CD14-positive monocyte (primary cell): Measurements from ENCODE around the gene AMBRA1. TPM values are rescaled to one million over a fixed set of nuclear protein-coding genes. Genes with fewer than 3 reads are reported as not detected.

ENCODE experiments used
- DNase-seq, 3 donors: peaks; one replicate each; pipeline ENCODE4 v3.0.0-alpha.2; 2011 to 2022
- H2AFZ ChIP-seq: 2 replicates; pipeline ENCODE4 v1.6.0; 2012; ENCODE audit warnings: mild to moderate bottlenecking, low read depth, low read length, inconsistent platforms; ENCODE audit not compliant: insufficient read depth, poor library complexity, severe bottlenecking
- H3K27ac ChIP-seq, 2 donors: 1 replicate in 1 of 2; 2 replicates in 1 of 2; pipeline ENCODE4 v1.5.1; 2012 to 2013; ENCODE audit warnings: low read length in 2 of 2, control low read depth in 1 of 2, inconsistent platforms in 1 of 2, low read depth in 1 of 2, mild to moderate bottlenecking in 1 of 2
- H3K27me3 ChIP-seq, 2 donors: one replicate each; pipeline versions ENCODE4 v1.6.0 to v1.6.1; 2011 to 2013; ENCODE audit warnings: low read length in 2 of 2; ENCODE audit not compliant: control insufficient read depth in 2 of 2, insufficient read depth in 2 of 2
- H3K36me3 ChIP-seq, 2 donors: replicated peaks in 1 of 2; 1 replicate in 1 of 2; 2 replicates in 1 of 2; pipeline versions ENCODE4 v1.5.1 to v1.6.1; 2012 to 2013; ENCODE audit warnings: low read length in 2 of 2, control low read depth in 1 of 2, inconsistent platforms in 1 of 2, mild to moderate bottlenecking in 1 of 2; ENCODE audit not compliant: insufficient read depth in 2 of 2, control insufficient read depth in 1 of 2
- H3K4me1 ChIP-seq, 2 donors: 1 replicate in 1 of 2; 2 replicates in 1 of 2; pipeline versions ENCODE4 v1.5.1 to v1.6.1; 2012 to 2013; ENCODE audit warnings: low read length in 2 of 2, control low read depth in 1 of 2, inconsistent platforms in 1 of 2, mild to moderate bottlenecking in 1 of 2, moderate library complexity in 1 of 2; ENCODE audit not compliant: insufficient read depth in 2 of 2, control insufficient read depth in 1 of 2
- H3K4me2 ChIP-seq: replicated peaks from 2 replicates; pipeline ENCODE3; 2012; ENCODE audit warnings: low read length, moderate library complexity, mild to moderate bottlenecking; ENCODE audit not compliant: poor library complexity, severe bottlenecking; ENCODE audit errors: extremely low read depth
- H3K4me3 ChIP-seq, 3 experiments: fragments of 200-600 bp in 1 of 3; sonication (generic) in 1 of 3; replicated peaks in 1 of 3; 1 replicate in 2 of 3; 2 replicates in 1 of 3; pipeline ENCODE4 v1.5.1; 2011 to 2013; ENCODE audit warnings: low read length in 3 of 3, mild to moderate bottlenecking in 3 of 3, control low read depth in 2 of 3, low read depth in 2 of 3, inconsistent platforms in 1 of 3, moderate library complexity in 1 of 3
- H3K79me2 ChIP-seq: 2 replicates; pipeline ENCODE4 v1.6.0; 2012; ENCODE audit warnings: mild to moderate bottlenecking, control low read depth, inconsistent platforms, low read length, moderate library complexity; ENCODE audit not compliant: insufficient read depth
- H3K9ac ChIP-seq: 2 replicates; pipeline ENCODE4 v1.6.0; 2017; ENCODE audit warnings: low read length, mild to moderate bottlenecking; ENCODE audit not compliant: insufficient read depth, poor library complexity, severe bottlenecking
- H3K9me3 ChIP-seq, 2 donors: replicated peaks in 1 of 2; 1 replicate in 1 of 2; 2 replicates in 1 of 2; pipeline versions ENCODE4 v1.5.1 to v1.6.1; 2012 to 2013; ENCODE audit warnings: low read length in 2 of 2, control low read depth in 1 of 2; ENCODE audit not compliant: control insufficient read depth in 1 of 2, insufficient read depth in 1 of 2
- H4K20me1 ChIP-seq: 2 replicates; pipeline ENCODE4 v1.6.0; 2012; ENCODE audit warnings: mild to moderate bottlenecking, low read length, control low read depth, moderate library complexity; ENCODE audit not compliant: insufficient read depth
- H3K27ac Mint-ChIP-seq, 7 donors: one replicate each; pipeline ENCODE4 v1.8.0; 2020; ENCODE audit warnings: mild to moderate bottlenecking in 7 of 7, mixed read lengths in 7 of 7, moderate library complexity in 6 of 7, inconsistent platforms in 2 of 7
- H3K27me3 Mint-ChIP-seq, 3 donors: one replicate each; pipeline ENCODE4 v1.8.0; 2021 to 2022; ENCODE audit warnings: low read depth in 3 of 3, mild to moderate bottlenecking in 3 of 3, mixed read lengths in 3 of 3, moderate library complexity in 3 of 3, inconsistent platforms in 1 of 3
- H3K36me3 Mint-ChIP-seq, 2 donors: one replicate each; pipeline ENCODE4 v1.8.0; 2020; ENCODE audit warnings: mixed read lengths in 2 of 2, inconsistent platforms in 1 of 2, mild to moderate bottlenecking in 1 of 2
- H3K4me1 Mint-ChIP-seq: one replicate; pipeline ENCODE4 v1.8.0; 2020; ENCODE audit warnings: mild to moderate bottlenecking, mixed read lengths
- H3K4me3 Mint-ChIP-seq, 2 donors: one replicate each; pipeline ENCODE4 v1.8.0; 2020; ENCODE audit warnings: mild to moderate bottlenecking in 2 of 2, mixed read lengths in 2 of 2, moderate library complexity in 1 of 2
- H3K9me3 Mint-ChIP-seq, 7 donors: one replicate each; pipeline ENCODE4 v1.8.0; 2020 to 2022; ENCODE audit warnings: mixed read lengths in 7 of 7, mild to moderate bottlenecking in 6 of 7, moderate library complexity in 6 of 7, inconsistent platforms in 2 of 7
- WGBS: methylation state at CpG from one replicate; pipeline ENCODE4 v1.1.5; 2013; ENCODE audit warnings: missing lambda C conversion rate; ENCODE audit not compliant: insufficient coverage; 5-methylcytosine and 5-hydroxymethylcytosine counted together
- intact Hi-C, 2 donors: fragments of 100-400 bp; cut with micrococcal nuclease; formaldehyde crosslinking; loops; one replicate each; pipeline versions ENCODE4 v1.15.0 to v1.15.1; 2023
- polyA minus RNA-seq: library from RNA; depleted of rRNA, polyadenylated mRNA; stranded (reverse); fragments of >200 nt; gene quantifications from 2 replicates; pipeline ENCODE4 v1.2.3, GENCODE V29; 2012
- polyA plus RNA-seq, 3 donors: library from polyadenylated mRNA; depleted of rRNA in 1 of 3; unstranded in 2 of 3; stranded (reverse) in 1 of 3; fragments of 300-500 nt in 2 of 3; fragments of >200 nt in 1 of 3; fragmentation: Illumina TruSeq in 2 of 3; gene quantifications; 1 replicate in 2 of 3; 2 replicates in 1 of 3; pipeline ENCODE4 v1.2.3, GENCODE V29; 2012 to 2021
- total RNA-seq, 12 experiments: library from RNA in 1 of 12; stranded (reverse) in 1 of 12; fragments of 120-200 nt in 1 of 12; gene quantifications; one replicate each; pipeline ENCODE4 v1.2.4 and lab custom pipeline; 2013 to 2026; ENCODE audit warnings: mixed read lengths in 6 of 12, inconsistent platforms in 1 of 12
- TF ChIP-seq, protein P1 (sequence below): fragments of 200-600 bp; IDR thresholded peaks from one replicate; pipeline ENCODE4 v1.8.0; 2022; ENCODE audit warnings: antibody characterized with exemption, mild to moderate bottlenecking

The AMBRA1 gene
- 15.7 TPM for total RNA-seq (2013)
- polyA plus RNA-seq (1 to 10 TPM; 2.1 to 6.1 (median 3.8) TPM), polyA minus RNA-seq (14.5 and 16.0 TPM in 2 replicates), total RNA-seq (lab: John Stamatoyannopoulos, UW) (25.8 to 40.1 (median 29.1) reads per million in 11 experiments)

- WGBS, result under 1% methylated on average over 47 of the region's 54 CpGs
- H3K27me3 Mint-ChIP-seq, result peaks cover 0 to 3% (median 0%) of the 10 kb centered on the region in 3 donors
- Histone ChIP-seq H3K4me1 (peaks cover 17 to 29% of the 10 kb centered on the region in 2 donors), H4K20me1 (peaks cover 34% of the 10 kb centered on the region), H3K9ac (peak within 1 kb of the TSS; percentile 87), H3K36me3 (no peaks in the 10 kb centered on the region), H3K27ac (peak within 1 kb of the TSS; percentile 57 to 88), H3K27me3 (no peaks in the 10 kb centered on the region), H2AFZ (peak within 1 kb of the TSS; percentile 97), H3K9me3 (no peaks in the 10 kb centered on the region), H3K79me2 (peaks cover 51% of the 10 kb centered on the region), H3K4me3 (peak within 1 kb of the TSS; percentile 75 to 91 (median 83)), H3K4me2 (peak within 1 kb of the TSS; percentile 88)
- peaks cover 0 to 3% of the 10 kb centered on the region in 2 donors for H3K36me3 Mint-ChIP-seq
- intact Hi-C loops, result no loop called here
- DNase-seq, result peak; percentile 79 to 81 (median 80)
- TF ChIP-seq, protein P1, sequence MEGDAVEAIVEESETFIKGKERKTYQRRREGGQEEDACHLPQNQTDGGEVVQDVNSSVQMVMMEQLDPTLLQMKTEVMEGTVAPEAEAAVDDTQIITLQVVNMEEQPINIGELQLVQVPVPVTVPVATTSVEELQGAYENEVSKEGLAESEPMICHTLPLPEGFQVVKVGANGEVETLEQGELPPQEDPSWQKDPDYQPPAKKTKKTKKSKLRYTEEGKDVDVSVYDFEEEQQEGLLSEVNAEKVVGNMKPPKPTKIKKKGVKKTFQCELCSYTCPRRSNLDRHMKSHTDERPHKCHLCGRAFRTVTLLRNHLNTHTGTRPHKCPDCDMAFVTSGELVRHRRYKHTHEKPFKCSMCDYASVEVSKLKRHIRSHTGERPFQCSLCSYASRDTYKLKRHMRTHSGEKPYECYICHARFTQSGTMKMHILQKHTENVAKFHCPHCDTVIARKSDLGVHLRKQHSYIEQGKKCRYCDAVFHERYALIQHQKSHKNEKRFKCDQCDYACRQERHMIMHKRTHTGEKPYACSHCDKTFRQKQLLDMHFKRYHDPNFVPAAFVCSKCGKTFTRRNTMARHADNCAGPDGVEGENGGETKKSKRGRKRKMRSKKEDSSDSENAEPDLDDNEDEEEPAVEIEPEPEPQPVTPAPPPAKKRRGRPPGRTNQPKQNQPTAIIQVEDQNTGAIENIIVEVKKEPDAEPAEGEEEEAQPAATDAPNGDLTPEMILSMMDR, result no peak
- peaks cover 0 to 2% (median 0%) of the 10 kb centered on the region in 7 donors for H3K9me3 Mint-ChIP-seq
- peak within 1 kb of the TSS; percentile 84 to 96 (median 90) for H3K27ac Mint-ChIP-seq
- H3K4me1 Mint-ChIP-seq, result peaks cover 41% of the 10 kb centered on the region
- peak within 1 kb of the TSS; percentile 94 to 99 for H3K4me3 Mint-ChIP-seq
These were observed at the start of gene AMBRA1 for GRCh38 chr11:46593550-46594373. Gene AMBRA1 (minus strand): TSS chr11:46594023. CDS start chr11:46548380, 45,643 bp downstream.

- no peaks in the 10 kb centered on the region for H3K9me3 ChIP-seq
- Mint-ChIP-seq H3K9me3 (peaks cover 0 to 6% (median 3%) of the 10 kb centered on the region in 7 donors), H3K4me3 (no peak overlapping the region), H3K27me3 (no peaks in the 10 kb centered on the region), H3K27ac (peak overlapping the region in 1 of 7 donors; percentile 70), H3K36me3 (peaks cover 67 to 92% of the 10 kb centered on the region in 2 donors), H3K4me1 (peaks cover 9% of the 10 kb centered on the region)
- 100% methylated on average over 1 of the region's 3 CpGs for WGBS
- H4K20me1 ChIP-seq, result peaks cover 45% of the 10 kb centered on the region
- peaks cover 60 to 94% of the 10 kb centered on the region in 2 donors for H3K36me3 ChIP-seq
- no peak overlapping the region for H3K9ac ChIP-seq
- H3K27ac ChIP-seq, result no peak overlapping the region
- no peak overlapping the region for H3K4me3 ChIP-seq
- intact Hi-C loops, result no loop called here
- H3K4me2 ChIP-seq, result no peak overlapping the region
- H3K79me2 ChIP-seq, result peaks cover 18% of the 10 kb centered on the region
- no peak overlapping the region for H2AFZ ChIP-seq
- no peaks in the 10 kb centered on the region for H3K4me1 ChIP-seq
- H3K27me3 ChIP-seq, result no peaks in the 10 kb centered on the region
- TF ChIP-seq, protein P1, result no peak
- DNase-seq, result no peak
These were observed 49.7 kb upstream of the AMBRA1 start for GRCh38 chr11:46643531-46643930.
